ENCODE data around the gene CDH3. TPM values are rescaled to one million over a fixed set of nuclear protein-coding genes. Genes with fewer than 3 reads are reported as not detected.

Gene CDH3
- total and polyA plus RNA-seq, 10 of the 15 experiments (the other 5 are each of a cell fraction or from before 2014, with no cell fraction given): 0.05 to 0.44 (median 0.12) TPM; not detected in 5

DNA sequence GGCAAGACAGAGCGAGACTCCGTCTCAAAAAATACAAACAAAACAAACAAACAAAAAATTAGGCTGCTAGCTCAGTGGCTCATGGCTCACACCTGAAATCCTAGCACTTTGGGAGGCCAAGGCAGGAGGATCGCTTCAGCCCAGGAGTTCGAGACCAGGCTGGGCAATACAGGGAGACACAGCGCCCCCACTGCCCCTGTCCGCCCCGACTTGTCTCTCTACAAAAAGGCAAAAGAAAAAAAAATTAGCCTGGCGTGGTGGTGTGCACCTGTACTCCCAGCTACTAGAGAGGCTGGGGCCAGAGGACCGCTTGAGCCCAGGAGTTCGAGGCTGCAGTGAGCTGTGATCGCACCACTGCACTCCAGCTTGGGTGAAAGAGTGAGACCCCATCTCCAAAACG lies 91.5 kb downstream of the CDH3 start:
- POLR2A ChIA-PET: no interaction called here
- no peak overlapping the region for H3K4me3 ChIP-seq
- no peak overlapping the region for H3K9ac ChIP-seq (ENCODE audit: control insufficient read depth, insufficient read depth, low read length)
- no peaks in the 10 kb centered on the region for H3K79me2 ChIP-seq (ENCODE audit: control insufficient read depth, insufficient read depth, low read length)
- no peak for DNase-seq (ENCODE audit: low read depth, low spot score)
- CTCF ChIA-PET: interaction anchor here (0.7 kb wide), 1 partner anchor 33 kb away, joined by 3 read pairs; no protein-coding TSS in a partner anchor
- H3K36me3 ChIP-seq (ENCODE audit: control insufficient read depth in 2 of 2, insufficient read depth in 2 of 2, low read length in 1 of 2): no peaks in the 10 kb centered on the region
- H3K27me3 ChIP-seq (replicated peaks in 1 of 2; ENCODE audit: control insufficient read depth in 2 of 2, insufficient read depth in 2 of 2, low read length in 1 of 2): no peaks in the 10 kb centered on the region; a peak in 1 of 4 replicates
- 92% methylated on average over 12 of the region's 12 CpGs for WGBS (ENCODE audit: insufficient coverage, insufficient replicate concordance, low lambda C conversion rate, missing lambda C conversion rate)
- ATAC-seq: no peak
- H3K27ac ChIP-seq (ENCODE audit: control insufficient read depth, insufficient read depth): no peak overlapping the region
- H4K20me1 ChIP-seq (ENCODE audit: control insufficient read depth, insufficient read depth): no peaks in the 10 kb centered on the region
- in situ Hi-C loops (cut with MboI) (no loop called here), intact Hi-C loops (cut with micrococcal nuclease; ENCODE audit: unreplicated experiment) (no loop called here)
- H3K4me1 ChIP-seq (ENCODE audit: control insufficient read depth, insufficient read depth, low read length): peaks cover 20% of the 10 kb centered on the region
- SMC1A ChIA-PET (ENCODE audit: uncharacterized antibody, unreplicated experiment): interaction anchor here (2.4 kb wide), 1 partner anchor 17 kb away, joined by 7 read pairs; no protein-coding TSS in a partner anchor
- no TSS peak for BruUV-seq (replicated peaks)
- no peaks in the 10 kb centered on the region; the same call in 2 of the 3 replicates for H3K9me3 ChIP-seq (replicated peaks; ENCODE audit: control insufficient read depth, insufficient read depth, low read length)
- RAD21 ChIA-PET (ENCODE audit: unreplicated experiment): interaction anchor here (1.3 kb wide), 1 partner anchor 18 kb away, joined by 3 read pairs; no protein-coding TSS in a partner anchor
- TF ChIP-seq, protein P1, sequence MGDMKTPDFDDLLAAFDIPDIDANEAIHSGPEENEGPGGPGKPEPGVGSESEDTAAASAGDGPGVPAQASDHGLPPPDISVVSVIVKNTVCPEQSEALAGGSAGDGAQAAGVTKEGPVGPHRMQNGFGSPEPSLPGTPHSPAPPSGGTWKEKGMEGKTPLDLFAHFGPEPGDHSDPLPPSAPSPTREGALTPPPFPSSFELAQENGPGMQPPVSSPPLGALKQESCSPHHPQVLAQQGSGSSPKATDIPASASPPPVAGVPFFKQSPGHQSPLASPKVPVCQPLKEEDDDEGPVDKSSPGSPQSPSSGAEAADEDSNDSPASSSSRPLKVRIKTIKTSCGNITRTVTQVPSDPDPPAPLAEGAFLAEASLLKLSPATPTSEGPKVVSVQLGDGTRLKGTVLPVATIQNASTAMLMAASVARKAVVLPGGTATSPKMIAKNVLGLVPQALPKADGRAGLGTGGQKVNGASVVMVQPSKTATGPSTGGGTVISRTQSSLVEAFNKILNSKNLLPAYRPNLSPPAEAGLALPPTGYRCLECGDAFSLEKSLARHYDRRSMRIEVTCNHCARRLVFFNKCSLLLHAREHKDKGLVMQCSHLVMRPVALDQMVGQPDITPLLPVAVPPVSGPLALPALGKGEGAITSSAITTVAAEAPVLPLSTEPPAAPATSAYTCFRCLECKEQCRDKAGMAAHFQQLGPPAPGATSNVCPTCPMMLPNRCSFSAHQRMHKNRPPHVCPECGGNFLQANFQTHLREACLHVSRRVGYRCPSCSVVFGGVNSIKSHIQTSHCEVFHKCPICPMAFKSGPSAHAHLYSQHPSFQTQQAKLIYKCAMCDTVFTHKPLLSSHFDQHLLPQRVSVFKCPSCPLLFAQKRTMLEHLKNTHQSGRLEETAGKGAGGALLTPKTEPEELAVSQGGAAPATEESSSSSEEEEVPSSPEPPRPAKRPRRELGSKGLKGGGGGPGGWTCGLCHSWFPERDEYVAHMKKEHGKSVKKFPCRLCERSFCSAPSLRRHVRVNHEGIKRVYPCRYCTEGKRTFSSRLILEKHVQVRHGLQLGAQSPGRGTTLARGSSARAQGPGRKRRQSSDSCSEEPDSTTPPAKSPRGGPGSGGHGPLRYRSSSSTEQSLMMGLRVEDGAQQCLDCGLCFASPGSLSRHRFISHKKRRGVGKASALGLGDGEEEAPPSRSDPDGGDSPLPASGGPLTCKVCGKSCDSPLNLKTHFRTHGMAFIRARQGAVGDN (IDR thresholded peaks at IDR 0.05): no peak
- TF ChIP-seq NRF1 (conservative IDR thresholded peaks at IDR 0.05; ENCODE audit: low read depth, low read length): no peak
- no peak for TF ChIP-seq MEF2A (IDR thresholded peaks at IDR 0.05; ENCODE audit: insufficient read depth, low read depth, low read length)
- no peak for TF ChIP-seq SIX5 (IDR thresholded peaks at IDR 0.05; ENCODE audit: low read depth, low read length, severe bottlenecking)
- no peak overlapping the region for H2AFZ ChIP-seq (ENCODE audit: control insufficient read depth, low read depth, low read length)
- FAIRE-seq: no peak
- 0 out of 2 replicates have a peak overlapping the region, but pooled peaks have one; percentile 65 for H3K4me2 ChIP-seq (ENCODE audit: control insufficient read depth, insufficient read depth)
